A673 (cell line): ENCODE data around the gene HCK. TPM values are rescaled to one million over a fixed set of nuclear protein-coding genes. Genes with fewer than 3 reads are reported as not detected.

Source experiments
- BruUV-seq: library from RNA; stranded (reverse); fragments of 400-500 nt; replicated peaks from 2 replicates; lab custom pipeline; 2021; lab: Mats Ljungman, UMichigan
- CTCF ChIA-PET: fragments of 300-600 bp; sonication (Branson Sonifier 250); formaldehyde crosslinking; loops from one replicate; lab custom pipeline; 2022; ENCODE audit warnings: antibody characterized with exemption; lab: Charles Lee
- POLR2A ChIA-PET: fragments of 300-600 bp; sonication (Branson Sonifier 250); formaldehyde crosslinking; loops from one replicate; lab custom pipeline; 2022; ENCODE audit warnings: antibody characterized with exemption; ENCODE audit not compliant: low non-redundant PET; lab: Charles Lee
- DNase-seq: peaks from one replicate; pipeline ENCODE4 v3.0.0-alpha.2; 2015; ENCODE audit warnings: low spot score
- H3K27ac ChIP-seq: fragments of 200-600 bp; sonication (generic); 2 replicates; pipeline ENCODE4 v1.5.1; 2016; ENCODE audit warnings: mixed run types, low read depth, mild to moderate bottlenecking, mixed read lengths, antibody characterized with exemption, low read length; ENCODE audit not compliant: poor library complexity, severe bottlenecking
- H3K27me3 ChIP-seq: fragments of 200-600 bp; sonication (generic); replicated peaks from 2 replicates; pipeline ENCODE4 v1.6.1; 2017; ENCODE audit warnings: mixed run types, low read depth, mild to moderate bottlenecking, mixed read lengths, antibody characterized with exemption, low read length; ENCODE audit not compliant: insufficient read depth, poor library complexity
- H3K36me3 ChIP-seq: fragments of 200-600 bp; sonication (generic); 2 replicates; pipeline ENCODE4 v1.6.1; 2016; ENCODE audit warnings: mixed run types, mild to moderate bottlenecking, mixed read lengths, antibody characterized with exemption, low read length; ENCODE audit not compliant: insufficient read depth, poor library complexity, severe bottlenecking
- H3K4me1 ChIP-seq: fragments of 200-600 bp; sonication (generic); 2 replicates; pipeline ENCODE4 v1.6.1; 2017; ENCODE audit warnings: mixed run types, mild to moderate bottlenecking, mixed read lengths, antibody characterized with exemption, low read length; ENCODE audit not compliant: insufficient read depth, poor library complexity, severe bottlenecking
- H3K4me3 ChIP-seq: fragments of 200-600 bp; sonication (generic); 2 replicates; pipeline ENCODE4 v1.5.1; 2016; ENCODE audit warnings: low read depth, mixed run types, mild to moderate bottlenecking, mixed read lengths, low read length; ENCODE audit not compliant: poor library complexity, severe bottlenecking
- H3K9me3 ChIP-seq: fragments of 200-600 bp; sonication (generic); 2 replicates; pipeline ENCODE4 v1.6.1; 2016; ENCODE audit warnings: mixed run types, low read depth, mild to moderate bottlenecking, mixed read lengths, antibody characterized with exemption, low read length; ENCODE audit not compliant: poor library complexity, severe bottlenecking
- CTCF ChIP-seq: fragments of 300-800, 200-600 bp; sonication (generic); conservative IDR thresholded peaks from 2 replicates; pipeline ENCODE4 v1.5.1; 2017; ENCODE audit warnings: low read depth, mild to moderate bottlenecking, antibody characterized with exemption, low read length, moderate library complexity, mixed read lengths
- EZH2 ChIP-seq: fragments of 200-600 bp; sonication (generic); IDR thresholded peaks from 2 replicates; pipeline ENCODE4 v1.6.1; 2017; ENCODE audit warnings: borderline replicate concordance, low read depth, mild to moderate bottlenecking, mixed read lengths, antibody characterized with exemption, low read length; ENCODE audit not compliant: poor library complexity, severe bottlenecking
- intact Hi-C: fragments of 100-400 bp; cut with micrococcal nuclease; formaldehyde crosslinking; loops from one replicate; pipeline ENCODE4 v1.10.0; 2022; ENCODE audit not compliant: unreplicated experiment
- total RNA-seq: library from RNA; stranded (reverse); gene quantifications from 2 replicates; pipeline ENCODE4 v1.2.3, GENCODE V29; 2021

HCK gene
- total RNA-seq, 1 experiment from 2014 or later: not detected

DNA sequence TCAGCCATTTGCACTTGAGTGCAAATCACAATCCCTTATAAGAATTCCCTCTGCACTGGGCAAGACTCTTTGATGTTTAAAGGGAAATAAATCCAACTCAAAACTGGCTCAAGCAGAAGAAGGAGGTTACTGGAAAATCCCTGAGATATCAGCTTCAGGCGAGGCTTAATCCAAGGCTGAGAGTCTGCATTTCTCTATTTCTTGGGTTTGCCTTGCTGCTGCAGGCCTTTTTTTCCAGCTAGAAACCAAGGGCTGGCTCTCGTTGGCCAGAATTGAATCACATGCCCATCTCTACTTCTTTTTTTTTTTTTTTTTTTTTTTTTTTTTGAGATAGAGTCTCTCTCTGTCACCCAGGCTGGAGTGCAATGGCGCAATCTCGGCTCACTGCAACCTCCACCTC lies 11.7 kb downstream of the HCK start:
- H3K4me3 ChIP-seq: no peak overlapping the region
- TF ChIP-seq EZH2: no peak
- TF ChIP-seq CTCF: no peak
- H3K36me3 ChIP-seq: no peaks in the 10 kb centered on the region
- CTCF ChIA-PET: no interaction called here
- intact Hi-C loops: no loop called here
- no peak for DNase-seq
- H3K27me3 ChIP-seq: peaks cover 34% of the 10 kb centered on the region
- H3K9me3 ChIP-seq: no peaks in the 10 kb centered on the region
- H3K4me1 ChIP-seq: no peaks in the 10 kb centered on the region
- POLR2A ChIA-PET: no interaction called here
- no TSS peak for BruUV-seq
- no peak overlapping the region for H3K27ac ChIP-seq

DNA sequence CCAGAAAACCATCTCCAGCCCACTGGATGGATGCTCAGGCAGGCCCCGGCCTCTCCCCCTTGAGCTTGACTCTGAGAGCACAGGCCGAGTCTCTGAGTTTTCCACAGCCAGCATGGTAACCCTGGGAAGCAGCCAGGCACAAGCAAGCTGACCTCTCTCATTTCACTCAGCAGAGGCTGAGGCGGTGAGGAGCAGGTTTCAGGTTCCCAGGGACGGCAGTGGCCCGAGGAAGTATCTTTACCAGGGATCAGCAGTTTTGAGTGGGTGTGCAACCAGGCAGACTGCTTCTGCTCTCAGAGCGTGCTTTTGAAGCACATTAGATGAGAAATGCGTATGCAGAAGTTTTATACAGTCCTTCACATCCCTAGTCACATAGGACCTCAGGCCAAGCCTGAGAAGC lies 12.6 kb downstream of the HCK start:
- Histone ChIP-seq H3K4me3 (no peak overlapping the region), H3K27me3 (peaks cover 27% of the 10 kb centered on the region), H3K4me1 (no peaks in the 10 kb centered on the region), H3K36me3 (no peaks in the 10 kb centered on the region), H3K27ac (no peak overlapping the region), H3K9me3 (no peaks in the 10 kb centered on the region)
- no peak for DNase-seq
- TF ChIP-seq EZH2 (no peak), CTCF (no peak)
- ChIA-PET POLR2A (no interaction called here), CTCF (no interaction called here)
- intact Hi-C loops: no loop called here
- no TSS peak for BruUV-seq

DNA sequence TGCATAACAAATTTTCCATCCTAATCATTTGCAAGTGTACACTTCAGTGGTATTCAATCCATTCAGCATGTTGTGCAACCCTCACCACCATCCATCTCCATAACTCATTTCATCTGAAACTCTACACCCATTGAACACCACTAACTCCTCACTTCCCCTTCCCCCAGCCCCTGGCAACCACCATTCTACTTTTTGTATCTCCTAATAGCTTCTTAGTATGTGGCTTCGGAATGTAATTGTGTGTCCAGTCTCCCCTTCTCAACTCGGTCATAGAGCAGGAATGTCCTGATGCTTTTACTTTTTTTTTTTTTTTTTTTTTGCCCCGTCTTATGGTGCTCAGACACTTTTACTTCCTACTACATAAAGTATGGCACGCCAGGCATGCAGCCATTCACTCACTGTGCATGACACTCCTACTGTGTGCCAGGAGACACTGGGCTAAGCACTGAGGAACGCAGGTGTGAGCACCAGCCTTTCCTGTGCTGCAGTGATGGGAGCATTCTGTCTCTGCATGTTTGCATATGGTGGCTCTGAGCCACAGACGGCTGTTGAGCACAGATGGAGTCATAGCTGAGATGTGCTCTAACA lies 15.3 kb downstream of the HCK start:
- H3K9me3 ChIP-seq: no peaks in the 10 kb centered on the region
- H3K27ac ChIP-seq: no peak overlapping the region
- no TSS peak for BruUV-seq
- CTCF ChIA-PET: interaction anchor here (0.7 kb wide), 1 partner anchor 245 kb away, joined by 5 read pairs; no protein-coding TSS in a partner anchor
- H3K4me3 ChIP-seq: no peak overlapping the region
- POLR2A ChIA-PET: no interaction called here
- peaks cover 8% of the 10 kb centered on the region for H3K27me3 ChIP-seq
- no peak for DNase-seq
- no peaks in the 10 kb centered on the region for H3K4me1 ChIP-seq
- intact Hi-C loops: no loop called here
- no peaks in the 10 kb centered on the region for H3K36me3 ChIP-seq
- TF ChIP-seq CTCF (no peak), EZH2 (no peak)
